GM19240 (cell line): ENCODE data around the gene RAPGEF6.
A peak's percentile ranks its signal among the peaks of the same experiment; 100 is the strongest.
"Not testable (repeated sequence)": the region's sequence is repeated elsewhere in the genome, so short reads cannot be mapped to it uniquely, and the experiment has no call there.

Source experiments
- DNase-seq: peaks from one replicate; pipeline ENCODE4 v3.0.0; 2011; ENCODE audit warnings: low spot score; ENCODE audit not compliant: insufficient read length

RAPGEF6 gene

DNA sequence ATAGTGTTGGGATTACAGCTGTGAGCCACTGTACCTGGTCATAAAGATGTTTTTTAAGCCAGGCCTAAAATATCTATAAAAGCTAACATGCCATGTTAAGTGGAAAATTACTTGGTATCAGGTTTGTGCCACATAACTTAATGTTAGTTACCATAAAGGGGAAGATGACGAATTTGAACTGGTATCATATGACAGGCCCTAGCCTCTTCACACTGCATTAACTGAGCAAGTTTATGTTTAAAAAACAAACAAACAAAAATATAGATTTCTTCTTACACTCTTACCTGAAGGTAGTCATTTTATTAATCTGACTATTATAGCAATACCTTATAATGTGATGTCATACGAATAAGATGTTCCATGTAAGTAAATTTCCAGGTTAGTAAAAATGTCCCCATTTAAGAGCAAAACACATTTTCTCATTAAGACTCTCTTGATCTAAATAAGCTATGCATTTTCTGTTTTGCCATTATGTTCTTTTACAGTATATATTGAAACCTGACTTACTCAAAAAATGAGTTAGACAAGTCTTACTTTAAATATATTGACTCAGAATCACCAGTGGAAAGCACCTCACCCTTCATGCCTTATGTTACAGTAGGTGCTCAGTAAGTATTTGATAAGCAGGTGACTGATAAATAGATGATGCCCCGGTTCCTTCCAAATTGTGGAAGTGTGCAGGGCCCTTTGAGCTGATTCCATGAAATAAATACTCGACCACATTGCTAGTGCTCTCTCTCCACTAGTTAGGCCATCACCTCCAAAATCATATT is 245.7 kb downstream of the RAPGEF6 start:
- DNase-seq = no peak

DNA sequence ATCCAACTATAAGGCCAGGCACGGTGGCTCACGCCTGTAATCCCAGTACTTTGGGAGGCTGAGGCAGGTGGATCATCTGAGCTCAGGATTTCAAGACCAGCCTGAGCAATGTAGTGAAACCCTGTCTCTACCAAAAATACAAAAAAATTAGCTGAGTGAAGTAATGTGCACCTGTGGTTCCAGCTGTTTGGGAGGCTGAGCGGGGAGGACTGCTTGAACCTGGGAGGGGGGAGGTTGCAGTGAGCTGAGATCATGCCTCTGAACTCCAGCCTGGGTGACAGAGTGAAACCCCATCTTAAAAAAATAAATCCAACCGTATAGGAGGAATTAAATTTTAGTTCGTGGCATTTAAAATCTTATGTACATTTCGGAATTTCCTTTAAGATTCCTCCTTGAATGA is 247.8 kb downstream of the RAPGEF6 start:
- no peak for DNase-seq

DNA sequence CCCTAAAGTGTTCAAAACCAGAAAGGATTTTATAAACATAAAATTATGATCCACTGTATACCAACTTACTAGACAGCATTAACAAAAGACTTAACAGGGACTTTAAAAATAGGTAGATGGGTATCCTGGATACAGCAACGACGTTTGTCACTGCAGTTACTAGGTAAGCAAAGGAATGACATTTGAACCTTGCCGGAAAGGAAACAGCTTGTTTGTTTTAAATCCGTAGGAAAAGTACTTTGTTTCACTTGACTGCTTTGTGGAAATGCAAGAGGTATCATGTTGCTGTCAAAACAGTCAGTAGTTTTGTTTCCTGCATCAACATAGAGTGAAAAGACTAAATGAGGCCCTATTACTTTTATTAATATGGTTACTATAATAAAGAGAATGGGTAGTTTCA is 248.2 kb downstream of the RAPGEF6 start:
- DNase-seq = no peak

- DNase-seq = no peak
Measured at GRCh38 chr5:131386124-131386523, 248.9 kb downstream of the RAPGEF6 start.

DNA sequence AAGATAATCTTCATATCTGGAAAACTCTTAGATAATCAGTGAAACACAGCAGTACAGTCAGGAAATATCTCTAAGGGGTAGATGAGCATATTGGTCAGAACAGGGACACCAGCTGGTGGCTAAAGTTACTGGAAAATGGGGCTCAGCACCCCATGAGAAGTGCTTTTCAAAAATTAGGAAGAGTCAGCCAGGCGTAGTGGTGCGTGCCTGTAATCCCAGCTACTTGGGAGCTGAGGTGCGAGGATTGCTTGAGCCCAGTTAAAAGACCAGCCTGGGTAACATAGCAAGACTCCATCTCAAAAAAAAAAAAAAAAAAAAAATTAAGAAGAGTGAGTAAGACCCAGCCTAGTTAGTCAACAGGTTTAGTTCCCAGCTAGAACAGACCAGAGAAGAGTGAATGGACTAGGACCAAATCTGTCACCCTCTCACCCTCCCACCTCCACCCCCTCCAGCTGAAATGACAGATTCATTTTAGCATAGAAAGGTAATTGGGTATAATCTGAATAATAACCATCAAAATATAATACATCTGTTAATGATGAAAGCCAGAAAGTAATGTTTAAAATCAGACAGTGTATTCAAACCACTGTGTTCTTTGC is 250.3 kb downstream of the RAPGEF6 start:
- no peak for DNase-seq

DNA sequence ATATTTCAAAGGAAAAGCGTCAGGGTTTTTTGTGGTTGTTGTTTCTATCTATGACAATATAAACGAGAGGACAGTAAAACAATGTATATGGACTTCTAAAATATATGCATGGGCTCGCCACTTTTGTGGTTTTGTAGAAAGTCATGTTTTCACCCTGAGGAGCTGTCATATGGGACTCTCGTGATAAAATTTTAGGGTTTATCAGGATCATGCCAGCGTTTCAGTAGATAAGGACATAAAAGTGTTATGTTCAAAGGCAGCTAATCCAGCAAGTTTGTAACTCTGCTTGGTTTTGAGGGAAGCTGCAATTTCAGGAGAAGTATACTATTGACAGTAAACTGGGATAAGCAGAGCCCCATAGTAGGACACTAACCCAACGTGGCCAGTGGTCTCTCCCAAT is 250.9 kb downstream of the RAPGEF6 start:
- no peak for DNase-seq

DNA sequence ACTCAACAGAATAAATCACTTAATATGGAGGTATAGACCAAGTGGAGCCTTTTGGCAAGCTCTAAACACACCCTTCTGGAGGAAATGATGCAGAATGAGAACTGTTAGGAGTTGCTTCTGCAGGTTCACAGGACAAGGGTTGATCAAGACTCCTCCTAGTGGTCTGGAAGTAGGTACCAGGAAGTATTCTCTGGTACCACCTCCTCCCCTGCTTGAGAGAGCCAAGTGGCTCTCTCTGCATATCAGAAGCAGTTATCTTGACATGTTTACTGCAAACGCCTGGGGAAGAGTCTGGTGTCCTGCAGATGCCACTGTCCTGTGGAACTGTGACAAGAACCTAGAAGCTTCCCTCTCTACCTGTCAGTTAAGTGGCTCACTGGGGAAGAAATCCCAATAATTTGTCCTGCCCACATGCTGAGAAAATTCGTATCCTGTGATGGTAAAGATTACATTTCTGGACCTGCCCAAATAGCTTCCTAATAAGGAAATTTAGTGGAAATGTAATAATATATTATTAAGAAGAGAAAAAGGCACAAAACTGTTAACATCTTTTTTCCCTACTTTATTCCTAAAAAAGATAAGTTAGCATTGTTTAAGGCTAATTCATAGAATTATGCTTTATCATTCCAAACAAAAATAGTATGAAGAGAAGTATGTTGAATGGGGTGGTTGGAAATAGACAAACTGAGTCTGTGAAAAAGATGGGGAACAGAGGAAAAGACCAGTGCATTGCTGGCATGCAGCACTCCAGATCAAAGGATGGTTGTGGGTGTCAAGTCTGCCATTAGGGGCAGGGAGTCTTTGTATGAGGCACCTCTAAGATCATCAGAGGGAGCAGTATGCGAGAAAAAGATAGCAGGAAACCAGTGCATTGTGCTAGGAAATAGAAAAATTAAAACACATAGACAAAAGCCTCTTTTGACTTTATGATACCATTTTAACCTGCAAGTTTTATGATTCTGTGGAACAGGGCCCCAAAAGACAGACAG is 252.3 kb downstream of the RAPGEF6 start:
- DNase-seq = peak; percentile 40

- DNase-seq = no peak
Measured at GRCh38 chr5:131381777-131382176, 253.3 kb downstream of the RAPGEF6 start.

GRCh38 chr5:131381021-131381420 is 254.0 kb downstream of the RAPGEF6 start:
- no peak for DNase-seq

DNA sequence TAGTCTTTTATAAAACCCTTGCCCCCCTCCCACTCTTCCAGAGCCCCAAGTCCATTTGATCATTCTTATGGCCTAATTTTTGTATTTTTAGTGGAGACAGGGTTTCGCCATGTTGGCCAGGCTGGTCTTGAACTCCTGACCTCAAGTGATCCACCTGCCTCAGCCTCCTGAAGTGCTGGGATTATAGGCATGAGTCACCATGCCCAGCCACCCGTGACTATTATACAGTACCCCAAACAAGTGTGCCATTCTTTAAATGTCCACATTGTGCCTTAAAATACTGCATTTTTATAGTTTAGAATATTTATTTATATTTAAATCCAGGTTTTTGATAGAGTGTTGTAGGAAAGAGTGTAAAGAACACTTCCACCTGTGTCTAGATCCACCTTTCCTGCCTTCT is 254.8 kb downstream of the RAPGEF6 start:
- not testable (repeated sequence) for DNase-seq

GRCh38 chr5:131379723-131380122 is 255.3 kb downstream of the RAPGEF6 start:
- no peak for DNase-seq

DNA sequence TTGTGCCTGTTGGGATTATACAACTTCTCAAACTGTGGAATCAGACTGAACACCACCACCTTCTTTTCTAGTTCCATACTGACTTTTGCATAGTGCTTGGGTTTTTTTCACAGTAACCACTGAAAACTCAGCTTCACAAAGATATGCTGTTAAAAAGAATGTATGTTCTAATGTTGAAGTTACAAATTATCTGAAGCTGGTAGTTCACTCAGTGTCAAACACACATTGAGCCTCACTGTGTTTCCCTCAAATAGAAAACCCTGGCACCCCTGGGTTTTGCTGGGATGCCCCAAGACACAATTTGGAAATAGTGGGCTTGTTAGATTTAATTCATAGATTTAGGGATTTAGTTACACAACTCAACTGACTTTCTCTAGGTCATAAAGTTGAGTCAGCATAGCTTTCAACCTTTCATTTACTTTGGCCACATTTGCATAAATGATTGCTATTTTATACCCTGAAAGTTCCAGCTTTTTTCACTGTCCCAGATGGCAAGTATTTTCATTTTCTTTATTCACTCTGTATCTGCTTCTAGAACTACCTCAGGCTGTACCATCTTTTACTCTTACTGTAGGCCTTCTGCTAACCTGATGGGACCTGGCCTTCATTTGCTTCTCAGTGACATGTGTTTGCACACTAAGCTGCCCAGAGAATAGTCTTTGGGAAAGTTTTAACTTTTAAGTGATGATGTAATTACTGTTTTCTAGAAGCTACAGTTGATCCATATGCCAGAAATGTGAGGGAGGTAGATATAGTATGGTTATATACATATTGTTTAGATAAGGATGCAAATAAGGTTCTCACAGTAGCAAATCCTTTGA is 256.1 kb downstream of the RAPGEF6 start:
- DNase-seq = no peak

GRCh38 chr5:131377785-131378325 is 257.2 kb downstream of the RAPGEF6 start:
- no peak for DNase-seq

DNA sequence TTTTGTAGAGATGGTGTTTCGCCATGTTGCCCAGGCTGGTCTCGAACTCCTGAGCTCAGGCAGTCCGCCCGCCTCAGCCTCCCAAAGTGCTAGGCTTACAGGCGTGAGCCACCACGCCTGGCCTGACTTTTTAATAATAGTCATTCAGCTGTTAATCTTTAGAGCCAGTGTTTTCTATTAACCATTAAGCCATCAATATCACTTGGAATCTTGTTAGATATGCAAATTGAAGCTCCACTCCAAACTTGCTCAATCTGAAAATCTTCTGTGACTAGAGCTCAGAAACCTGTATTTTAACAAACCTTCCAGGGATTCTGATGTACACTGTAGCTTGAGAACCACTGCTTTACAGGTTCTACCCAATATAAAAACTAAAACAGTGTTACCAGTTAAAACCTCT is 257.7 kb downstream of the RAPGEF6 start:
- DNase-seq = no peak

DNA sequence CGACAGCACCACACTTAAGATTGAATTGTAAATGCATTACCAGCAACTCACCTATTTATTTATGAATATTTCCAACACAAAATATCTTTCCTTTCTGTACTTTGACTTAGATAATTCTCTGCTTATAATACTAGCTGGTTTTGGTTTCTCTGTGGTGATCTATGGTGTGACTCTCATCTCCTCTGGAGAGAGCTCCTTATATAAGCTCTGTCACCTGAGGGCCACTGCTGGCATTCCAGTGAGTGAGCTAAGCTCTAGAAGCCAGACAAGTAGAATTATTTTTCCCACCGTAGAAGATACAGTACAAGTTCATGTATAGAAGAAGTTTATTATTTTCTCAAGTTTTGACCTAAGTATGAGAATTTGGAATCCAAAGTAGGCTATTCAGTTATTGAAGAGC is 259.7 kb downstream of the RAPGEF6 start:
- DNase-seq = no peak
